Sigmoid colon (tissue), 4 donors: ENCODE measurements around the gene ETV6.

Experiments
- EP300 ChIP-seq, 4 donors: sonication (generic); formaldehyde crosslinking; IDR thresholded peaks; one replicate each; pipeline ENCODE4 v1.6.1; 2017; ENCODE audit warnings: antibody characterized with exemption in 4 of 4
- TF ChIP-seq, protein P1 (sequence below), 4 experiments: fragments of 450-650 bp in 3 of 4; fragments of 200-600 bp in 1 of 4; IDR thresholded peaks; one replicate each; pipeline ENCODE4 v1.5.1; 2016 to 2019; ENCODE audit warnings: antibody characterized with exemption in 4 of 4, mild to moderate bottlenecking in 3 of 4, moderate library complexity in 2 of 4

DNA sequence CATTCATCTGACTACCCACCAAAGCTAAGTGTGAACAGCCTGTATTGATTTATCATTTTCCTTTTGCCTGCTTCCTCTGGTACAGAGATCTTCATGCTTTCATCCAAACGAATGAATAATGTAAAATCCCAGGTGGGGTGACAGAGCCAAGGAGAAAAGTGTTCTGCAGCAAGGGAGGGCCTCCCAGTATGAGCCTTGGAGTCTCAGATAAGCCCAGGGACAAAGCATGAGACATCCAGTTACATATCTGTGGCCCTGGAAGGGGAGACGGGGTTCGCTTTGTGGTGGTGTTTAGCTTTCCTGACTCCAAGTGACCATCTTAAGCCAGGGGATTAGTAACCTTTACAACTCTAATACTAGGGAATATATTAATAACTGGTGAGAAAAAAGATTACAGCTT, 177.1 kb downstream of the ETV6 start:
- TF ChIP-seq, protein P1, sequence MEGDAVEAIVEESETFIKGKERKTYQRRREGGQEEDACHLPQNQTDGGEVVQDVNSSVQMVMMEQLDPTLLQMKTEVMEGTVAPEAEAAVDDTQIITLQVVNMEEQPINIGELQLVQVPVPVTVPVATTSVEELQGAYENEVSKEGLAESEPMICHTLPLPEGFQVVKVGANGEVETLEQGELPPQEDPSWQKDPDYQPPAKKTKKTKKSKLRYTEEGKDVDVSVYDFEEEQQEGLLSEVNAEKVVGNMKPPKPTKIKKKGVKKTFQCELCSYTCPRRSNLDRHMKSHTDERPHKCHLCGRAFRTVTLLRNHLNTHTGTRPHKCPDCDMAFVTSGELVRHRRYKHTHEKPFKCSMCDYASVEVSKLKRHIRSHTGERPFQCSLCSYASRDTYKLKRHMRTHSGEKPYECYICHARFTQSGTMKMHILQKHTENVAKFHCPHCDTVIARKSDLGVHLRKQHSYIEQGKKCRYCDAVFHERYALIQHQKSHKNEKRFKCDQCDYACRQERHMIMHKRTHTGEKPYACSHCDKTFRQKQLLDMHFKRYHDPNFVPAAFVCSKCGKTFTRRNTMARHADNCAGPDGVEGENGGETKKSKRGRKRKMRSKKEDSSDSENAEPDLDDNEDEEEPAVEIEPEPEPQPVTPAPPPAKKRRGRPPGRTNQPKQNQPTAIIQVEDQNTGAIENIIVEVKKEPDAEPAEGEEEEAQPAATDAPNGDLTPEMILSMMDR (IDR thresholded peaks at IDR 0.05), result no peak
- TF ChIP-seq EP300 (IDR thresholded peaks at IDR 0.05), result no peak
